ENCODE measurements around the gene SMAD5.
A peak's percentile ranks its signal among the peaks of the same experiment; 100 is the strongest.

The SMAD5 gene

DNA sequence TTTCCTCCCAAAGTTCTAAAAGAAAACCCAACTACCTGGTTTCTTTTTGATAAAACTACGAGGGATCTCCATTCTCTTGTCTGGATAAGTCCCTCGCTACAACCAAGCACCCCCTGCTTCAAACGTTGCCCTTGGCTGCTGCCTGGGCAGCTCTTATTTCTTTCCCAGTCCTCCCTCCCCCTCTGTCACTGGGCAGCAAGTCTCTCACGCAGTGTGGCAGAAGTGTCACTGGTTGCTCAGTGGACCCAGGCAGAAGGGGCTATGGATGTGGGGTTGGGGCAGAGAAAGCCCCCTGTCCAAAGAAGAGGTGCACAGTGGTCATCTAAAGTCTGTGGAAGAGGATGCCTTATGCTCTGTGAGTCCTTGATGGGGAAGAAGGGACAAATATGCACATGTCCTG lies 67.5 kb downstream of the SMAD5 start:
- DNase-seq (ENCODE audit: low read depth), result no peak
- no peak overlapping the region for H3K4me3 ChIP-seq (replicated peaks; ENCODE audit: low read depth, low read length)
- TF ChIP-seq, protein P1, sequence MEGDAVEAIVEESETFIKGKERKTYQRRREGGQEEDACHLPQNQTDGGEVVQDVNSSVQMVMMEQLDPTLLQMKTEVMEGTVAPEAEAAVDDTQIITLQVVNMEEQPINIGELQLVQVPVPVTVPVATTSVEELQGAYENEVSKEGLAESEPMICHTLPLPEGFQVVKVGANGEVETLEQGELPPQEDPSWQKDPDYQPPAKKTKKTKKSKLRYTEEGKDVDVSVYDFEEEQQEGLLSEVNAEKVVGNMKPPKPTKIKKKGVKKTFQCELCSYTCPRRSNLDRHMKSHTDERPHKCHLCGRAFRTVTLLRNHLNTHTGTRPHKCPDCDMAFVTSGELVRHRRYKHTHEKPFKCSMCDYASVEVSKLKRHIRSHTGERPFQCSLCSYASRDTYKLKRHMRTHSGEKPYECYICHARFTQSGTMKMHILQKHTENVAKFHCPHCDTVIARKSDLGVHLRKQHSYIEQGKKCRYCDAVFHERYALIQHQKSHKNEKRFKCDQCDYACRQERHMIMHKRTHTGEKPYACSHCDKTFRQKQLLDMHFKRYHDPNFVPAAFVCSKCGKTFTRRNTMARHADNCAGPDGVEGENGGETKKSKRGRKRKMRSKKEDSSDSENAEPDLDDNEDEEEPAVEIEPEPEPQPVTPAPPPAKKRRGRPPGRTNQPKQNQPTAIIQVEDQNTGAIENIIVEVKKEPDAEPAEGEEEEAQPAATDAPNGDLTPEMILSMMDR (IDR thresholded peaks at IDR 0.05; ENCODE audit: low read length, missing control alignments), result no peak

DNA sequence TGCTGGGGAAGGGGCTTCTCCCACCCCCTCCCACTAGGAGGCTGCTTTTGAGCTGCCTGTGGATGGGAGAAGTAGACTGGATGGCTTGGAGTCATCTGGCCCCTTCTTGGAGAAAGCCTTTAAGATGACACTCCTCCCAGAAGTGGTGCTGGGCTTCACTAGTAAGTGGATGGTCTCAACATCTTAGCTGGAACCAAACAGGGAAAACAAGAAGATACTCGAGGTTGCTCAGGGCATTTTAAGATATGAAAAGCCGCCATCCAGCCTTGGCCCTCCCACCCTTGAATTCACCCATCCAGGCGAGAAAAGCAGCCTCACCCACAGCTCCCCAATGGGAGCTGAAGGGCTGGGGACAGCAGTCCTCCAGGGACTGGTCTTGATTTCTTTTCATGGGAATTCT lies 68.1 kb downstream of the SMAD5 start:
- DNase-seq (ENCODE audit: low read depth), result no peak
- H3K4me3 ChIP-seq (replicated peaks; ENCODE audit: low read depth, low read length), result no peak overlapping the region
- TF ChIP-seq, protein P1 (IDR thresholded peaks at IDR 0.05; ENCODE audit: low read length, missing control alignments), result no peak

DNA sequence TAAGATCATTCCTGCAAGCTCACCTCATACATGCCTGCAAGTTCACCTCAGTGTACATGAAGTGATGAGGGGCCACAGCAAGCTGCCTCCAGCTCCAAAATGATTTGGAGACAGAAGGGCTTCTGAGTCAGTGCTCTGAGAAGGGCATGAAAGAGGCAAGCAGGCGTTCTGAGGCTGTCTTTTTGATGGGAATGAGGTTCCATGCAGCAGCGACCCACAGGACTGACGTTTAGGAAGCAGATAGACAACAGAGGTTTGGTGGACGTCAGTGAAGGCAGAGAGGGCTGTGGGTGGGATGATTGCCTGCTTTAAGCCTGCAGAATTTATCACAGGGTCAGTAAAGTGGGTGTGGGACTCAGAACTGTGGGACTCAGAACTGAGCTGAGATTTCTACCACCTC lies 69.2 kb downstream of the SMAD5 start:
- no peak overlapping the region for H3K4me3 ChIP-seq (replicated peaks; ENCODE audit: low read depth, low read length)
- no peak for DNase-seq (ENCODE audit: low read depth)
- TF ChIP-seq, protein P1 (IDR thresholded peaks at IDR 0.05; ENCODE audit: low read length, missing control alignments), result no peak

DNA sequence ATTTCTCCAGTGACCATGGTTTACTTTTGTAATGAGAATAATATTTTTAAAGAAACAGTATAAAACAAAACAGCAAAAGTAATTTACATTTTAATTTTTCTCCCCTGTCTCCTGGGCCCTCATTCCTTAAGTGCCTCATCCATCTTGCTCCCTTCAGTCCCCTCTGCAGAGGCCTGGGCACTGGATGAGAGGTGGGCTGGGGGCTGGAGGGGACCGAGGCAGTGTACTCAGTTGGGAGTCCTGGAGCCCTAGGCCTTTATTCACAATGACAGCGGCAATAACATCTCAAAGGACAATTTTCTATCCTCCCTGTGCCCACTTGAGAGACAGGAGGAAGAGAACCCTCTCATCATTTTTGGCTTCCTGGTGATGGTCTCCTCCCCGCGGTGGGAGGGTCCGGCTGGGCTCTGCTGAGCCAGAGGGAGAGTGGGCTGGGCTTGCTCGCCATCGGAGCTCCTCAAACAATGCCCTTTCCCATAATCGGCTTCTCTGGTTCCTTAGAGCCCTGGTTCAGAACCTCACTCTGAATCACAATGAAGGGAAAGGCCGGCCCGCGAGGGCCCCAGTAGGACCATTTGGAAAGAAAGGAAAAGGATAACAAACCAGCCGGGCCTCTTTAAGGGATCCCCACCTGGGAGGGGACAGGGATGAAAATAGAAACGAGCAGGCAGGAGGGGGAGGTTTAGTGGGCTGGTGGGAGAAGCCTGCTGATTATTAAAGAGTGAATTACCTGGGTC lies 70.0 kb downstream of the SMAD5 start:
- no peak overlapping the region for H3K4me3 ChIP-seq (replicated peaks; ENCODE audit: low read depth, low read length)
- TF ChIP-seq, protein P1 (IDR thresholded peaks at IDR 0.05; ENCODE audit: low read length, missing control alignments), result no peak
- peak; percentile 6 for DNase-seq (ENCODE audit: low read depth)

DNA sequence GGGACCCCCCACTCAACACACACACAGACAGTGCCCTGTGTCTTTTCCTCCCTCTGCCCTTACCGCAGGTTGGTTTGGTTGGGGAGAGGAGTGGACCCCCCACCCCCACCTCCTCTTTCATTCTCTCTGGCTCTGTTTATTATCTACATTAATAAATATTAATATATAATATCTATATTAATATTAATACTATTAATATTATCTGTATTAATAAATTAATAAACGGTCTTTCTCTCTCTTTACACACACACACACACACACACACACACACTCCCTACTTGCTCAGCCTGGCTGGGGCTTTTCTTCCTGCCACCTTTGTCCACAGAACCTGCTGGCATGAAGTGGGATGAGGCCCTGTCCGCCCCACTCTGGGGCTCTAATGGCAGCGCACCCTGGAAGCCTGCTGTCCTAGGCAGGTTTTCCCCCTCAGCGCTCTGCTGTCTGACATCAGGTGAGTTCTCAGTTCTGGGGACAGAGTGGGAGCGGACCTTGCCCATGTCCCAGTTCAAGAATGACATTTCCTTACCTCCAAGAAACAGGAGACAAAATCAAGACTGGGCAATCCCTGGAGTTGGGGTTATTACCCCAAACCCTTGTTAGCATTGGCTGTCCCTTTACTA lies 70.8 kb downstream of the SMAD5 start:
- no peak for DNase-seq (ENCODE audit: low read depth)
- H3K4me3 ChIP-seq (replicated peaks; ENCODE audit: low read depth, low read length), result no peak overlapping the region
- TF ChIP-seq, protein P1 (IDR thresholded peaks at IDR 0.05; ENCODE audit: low read length, missing control alignments), result no peak

DNA sequence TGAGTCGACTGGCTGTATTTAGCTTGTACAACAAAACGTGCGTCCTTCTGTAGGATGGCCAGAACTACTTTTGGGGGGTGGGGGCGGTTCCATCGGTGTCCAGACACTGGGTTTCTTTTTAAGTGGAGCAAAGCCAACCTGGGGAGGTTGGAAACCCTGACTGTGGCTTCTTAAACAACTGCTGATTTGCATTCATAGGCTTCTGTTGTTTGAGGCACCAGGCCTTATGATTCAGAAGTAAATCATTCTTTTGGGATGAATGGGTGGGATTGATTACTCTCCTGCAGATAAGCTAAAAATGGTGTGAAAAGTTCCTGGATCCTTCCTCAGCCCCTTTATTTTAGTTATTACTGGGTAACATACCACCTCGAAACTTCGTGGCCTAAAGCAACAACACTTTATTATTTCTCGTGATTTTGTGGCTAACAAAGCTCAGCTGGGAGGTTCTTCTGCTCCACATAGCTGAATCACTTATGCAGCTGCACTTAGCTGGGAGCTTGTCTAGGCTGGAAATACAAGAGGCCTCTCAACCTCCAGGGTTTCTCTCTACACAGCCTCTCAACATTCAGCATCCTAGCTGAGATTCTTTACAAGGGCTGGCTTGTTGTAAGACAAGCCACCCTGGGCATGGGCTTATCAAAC lies 72.5 kb downstream of the SMAD5 start:
- no peak overlapping the region for H3K4me3 ChIP-seq (replicated peaks; ENCODE audit: low read depth, low read length)
- no peak for DNase-seq (ENCODE audit: low read depth)
- TF ChIP-seq, protein P1 (IDR thresholded peaks at IDR 0.05; ENCODE audit: low read length, missing control alignments), result no peak
